IMR-90 (cell line): Measurements from ENCODE around the gene RXFP3. TPM values are rescaled to one million over a fixed set of nuclear protein-coding genes. Genes with fewer than 3 reads are reported as not detected.

Experiments used
- ATAC-seq: fragments of 200-7000 bp; cut with Tn5 transposase; 2 replicates; pipeline ENCODE4 v1.9.1; 2020; ENCODE audit warnings: low read depth, mild to moderate bottlenecking, moderate library complexity
- BruUV-seq: library from RNA; stranded (reverse); fragments of 400-500 nt; replicated peaks from 2 replicates; lab custom pipeline; 2021; lab: Mats Ljungman, UMichigan
- CTCF ChIA-PET: fragments of 300-600 bp; formaldehyde crosslinking; extraction: SDS; loops from one replicate; lab custom pipeline; 2021; ENCODE audit warnings: antibody characterized with exemption; lab: Yijun Ruan, JAX
- POLR2A ChIA-PET: fragments of 300-600 bp; sonication (Branson Sonifier 250); formaldehyde crosslinking; loops from one replicate; lab custom pipeline; 2022; ENCODE audit warnings: antibody characterized with exemption; ENCODE audit not compliant: unreplicated experiment; lab: Charles Lee
- DNase-seq: peaks from one replicate; pipeline ENCODE4 v3.0.0; 2013
- H2AFZ ChIP-seq: replicated peaks from 2 replicates; pipeline ENCODE3; 2013; ENCODE audit warnings: low read length, mild to moderate bottlenecking; ENCODE audit not compliant: poor library complexity
- H2AK5ac ChIP-seq: 2 replicates; pipeline ENCODE4 v1.6.1; 2013; ENCODE audit warnings: low read depth, low read length, inconsistent platforms
- H2AK9ac ChIP-seq: replicated peaks from 2 replicates; pipeline ENCODE3; 2013; ENCODE audit warnings: mild to moderate bottlenecking, low read depth, low read length, moderate library complexity; ENCODE audit not compliant: poor library complexity
- H2BK120ac ChIP-seq: 2 replicates; pipeline ENCODE4 v1.6.1; 2013; ENCODE audit warnings: low read depth, low read length, inconsistent platforms
- H2BK15ac ChIP-seq: 3 replicates; pipeline ENCODE4 v1.6.1; 2013; ENCODE audit warnings: low read depth, low read length, inconsistent platforms
- H2BK20ac ChIP-seq: 2 replicates; pipeline ENCODE4 v1.6.1; 2013; ENCODE audit warnings: low read depth, mild to moderate bottlenecking, inconsistent platforms, low read length, moderate library complexity
- H2BK5ac ChIP-seq: 2 replicates; pipeline ENCODE4 v1.6.1; 2013; ENCODE audit warnings: mild to moderate bottlenecking, low read depth, low read length, inconsistent platforms; ENCODE audit not compliant: poor library complexity, severe bottlenecking
- H3K14ac ChIP-seq: replicated peaks from 2 replicates; pipeline ENCODE4 v1.6.1; 2013; ENCODE audit warnings: low read depth, low read length, inconsistent platforms
- H3K18ac ChIP-seq: 2 replicates; pipeline ENCODE4 v1.6.1; 2013; ENCODE audit warnings: low read depth, low read length, control low read depth
- H3K23ac ChIP-seq: 2 replicates; pipeline ENCODE4 v1.6.1; 2013; ENCODE audit warnings: low read depth, low read length, inconsistent platforms
- H3K27ac ChIP-seq: 2 replicates; pipeline ENCODE4 v1.5.1; 2013; ENCODE audit warnings: mild to moderate bottlenecking, control low read depth, low read length; ENCODE audit not compliant: insufficient read depth
- H3K27me3 ChIP-seq: 2 replicates; pipeline ENCODE4 v1.6.1; 2013; ENCODE audit warnings: low read length; ENCODE audit not compliant: control insufficient read depth, insufficient read depth
- H3K36me3 ChIP-seq: 2 replicates; pipeline ENCODE4 v1.6.1; 2013; ENCODE audit warnings: low read length, mixed read lengths; ENCODE audit not compliant: control insufficient read depth, insufficient read depth
- H3K4ac ChIP-seq: 2 replicates; pipeline ENCODE4 v1.6.1; 2013; ENCODE audit warnings: low read depth, low read length, inconsistent platforms
- H3K4me1 ChIP-seq: 2 replicates; pipeline ENCODE4 v1.6.1; 2013; ENCODE audit warnings: low read length, mixed read lengths; ENCODE audit not compliant: control insufficient read depth, insufficient read depth
- H3K4me2 ChIP-seq: 2 replicates; pipeline ENCODE4 v1.6.1; 2013; ENCODE audit warnings: low read depth, mild to moderate bottlenecking, control low read depth, low read length, moderate library complexity
- H3K4me3 ChIP-seq: 2 replicates; pipeline ENCODE4 v1.5.1; 2013; ENCODE audit warnings: low read depth, mild to moderate bottlenecking, control low read depth, low read length, moderate library complexity; ENCODE audit not compliant: insufficient read depth
- H3K56ac ChIP-seq: 2 replicates; pipeline ENCODE4 v1.6.1; 2013; ENCODE audit warnings: low read length, inconsistent platforms; ENCODE audit not compliant: insufficient read depth; ENCODE audit errors: extremely low read depth
- H3K79me1 ChIP-seq, 2 experiments: 2 replicates each; pipeline ENCODE4 v1.6.1; 2013; ENCODE audit warnings: low read length in 2 of 2, inconsistent platforms in 1 of 2, low read depth in 1 of 2
- H3K9ac ChIP-seq: 2 replicates; pipeline ENCODE4 v1.6.1; 2013; ENCODE audit warnings: low read depth, low read length, control low read depth
- H3K9me1 ChIP-seq: 2 replicates; pipeline ENCODE4 v1.6.1; 2013; ENCODE audit warnings: low read length, inconsistent platforms; ENCODE audit not compliant: insufficient read depth
- H3K9me3 ChIP-seq: 2 replicates; pipeline ENCODE4 v1.6.1; 2013; ENCODE audit warnings: low read length; ENCODE audit not compliant: control insufficient read depth, insufficient read depth
- H4K20me1 ChIP-seq: 2 replicates; pipeline ENCODE4 v1.6.1; 2013; ENCODE audit warnings: low read length, inconsistent platforms; ENCODE audit not compliant: insufficient read depth
- H4K5ac ChIP-seq: 2 replicates; pipeline ENCODE4 v1.6.1; 2013; ENCODE audit warnings: mild to moderate bottlenecking, low read depth, low read length, control low read depth
- H4K8ac ChIP-seq, 2 experiments: 2 replicates each; pipeline ENCODE4 v1.6.1; 2013; ENCODE audit warnings: low read depth in 2 of 2, low read length in 2 of 2, control low read depth in 1 of 2, inconsistent platforms in 1 of 2
- H4K91ac ChIP-seq: 2 replicates; pipeline ENCODE4 v1.6.1; 2013; ENCODE audit warnings: low read depth, low read length, inconsistent platforms; ENCODE audit not compliant: insufficient read depth
- CHD1 ChIP-seq: IDR thresholded peaks from 2 replicates; pipeline ENCODE4 v1.6.1; 2012; ENCODE audit warnings: low read depth, low read length, improper control_type of control experiment
- POLR2A ChIP-seq: IDR thresholded peaks from 2 replicates; pipeline ENCODE4 v1.6.1; 2012; ENCODE audit warnings: mild to moderate bottlenecking, low read depth, low read length
- RAD21 ChIP-seq: IDR thresholded peaks from 2 replicates; pipeline ENCODE4 v1.6.1; 2012; ENCODE audit warnings: low read length, improper control_type of control experiment
- USF2 ChIP-seq: fragments of 150-350 bp; IDR thresholded peaks from 2 replicates; pipeline ENCODE4 v1.6.1; 2017; ENCODE audit warnings: mild to moderate bottlenecking, antibody characterized with exemption, low read length, low read depth
- WGBS, 2 experiments: methylation state at CpG; one replicate each; pipeline versions ENCODE4 v1.1.5 to v1.1.7; 2013; ENCODE audit warnings: missing lambda C conversion rate in 2 of 2; ENCODE audit not compliant: insufficient read length in 1 of 2; ENCODE audit errors: extremely low coverage in 2 of 2; 5-methylcytosine and 5-hydroxymethylcytosine counted together
- dilution Hi-C: fragments of 300-500 bp; cut with HindIII; formaldehyde crosslinking; loops from one replicate; pipeline ENCODE4 v1.14.3; 2018; ENCODE audit warnings: low sequenced_read_pairs; ENCODE audit not compliant: unreplicated experiment
- in situ Hi-C: fragments of 300-500 bp; cut with MboI; formaldehyde crosslinking; loops from 3 replicates; pipeline ENCODE4 v1.14.3; 2019; ENCODE audit warnings: low sequenced_read_pairs, inconsistent platforms, mixed read lengths
- intact Hi-C: fragments of 100-400 bp; cut with micrococcal nuclease; formaldehyde crosslinking; loops from 2 replicates; pipeline ENCODE4 v1.10.0; 2022
- polyA plus RNA-seq, 3 experiments: library from polyadenylated mRNA; depleted of rRNA; stranded (reverse); fragments of >200 nt; gene quantifications; 2 replicates each; pipeline ENCODE4 v1.2.3, GENCODE V29; 2012; ENCODE audit warnings: low replicate concordance in 1 of 3
- total RNA-seq: library from RNA; depleted of rRNA; stranded (reverse); fragments of >200 nt; gene quantifications from 2 replicates; pipeline ENCODE4 v1.2.3, GENCODE V29; 2012

RXFP3 gene
- total and polyA plus RNA-seq, 2 of the 4 experiments (the other 2 are of a cell fraction): not detected

- DNase-seq (peak; percentile 44), ATAC-seq (peak; percentile 75)
- Histone ChIP-seq H4K91ac (no peak overlapping the region), H3K9me3 (no peaks in the 10 kb centered on the region), H2AK5ac (no peak overlapping the region), H2AK9ac (no peak overlapping the region), H3K4me3 (no peak overlapping the region), H3K27ac (no peak overlapping the region), H2AFZ (no peak overlapping the region), H2BK20ac (no peak overlapping the region), H4K5ac (no peak overlapping the region), H2BK15ac (no peak overlapping the region), H3K18ac (no peak overlapping the region), H3K56ac (no peak overlapping the region), H4K20me1 (no peaks in the 10 kb centered on the region), H2BK5ac (no peak overlapping the region), H2BK120ac (no peak overlapping the region), H3K27me3 (peaks cover 6% of the 10 kb centered on the region), H3K4me2 (no peak overlapping the region), H3K9ac (no peak overlapping the region), H3K36me3 (no peaks in the 10 kb centered on the region), H3K4me1 (peaks cover 4% of the 10 kb centered on the region; the same call in 1 of the 2 replicates), H3K9me1 (peaks cover 4% of the 10 kb centered on the region; the same call in 1 of the 2 replicates), H3K23ac (no peak overlapping the region), H3K14ac (no peak overlapping the region), H4K8ac (no peak overlapping the region), H3K79me1 (no peaks in the 10 kb centered on the region), H3K4ac (no peak overlapping the region)
- ChIA-PET CTCF (no interaction called here), POLR2A (interaction anchor here (0.5 to 0.6 kb wide), 2 partner anchors 14 to 1274 kb away, joined by 4 to 8 read pairs; no protein-coding TSS in a partner anchor)
- no TSS peak for BruUV-seq
- no peak for TF ChIP-seq POLR2A
- TF ChIP-seq USF2: peak; percentile 26; the same call in 1 of the 2 replicates
- TF ChIP-seq CHD1: no peak
- no peak for TF ChIP-seq RAD21
- intact Hi-C loops: no loop called here
- dilution Hi-C loops: no loop called here
- no CpG with 5 or more reads among the region's 8 CpGs for WGBS, 2 experiments
- in situ Hi-C loops: loop anchor here (25.0 kb wide), 1 partner anchor 906 kb away; no protein-coding TSS in a partner anchor
Measured at GRCh38 chr5:33981408-33982162, 45.4 kb downstream of the RXFP3 start.
